Caco-2 (cell line): ENCODE measurements around the gene SLC25A17. TPM values are rescaled to one million over a fixed set of nuclear protein-coding genes. Genes with fewer than 3 reads are reported as not detected.

ENCODE experiments used
- BruUV-seq: library from RNA; stranded (reverse); fragments of 400-500 nt; replicated peaks from 2 replicates; lab custom pipeline; 2021; lab: Mats Ljungman, UMichigan
- CTCF ChIA-PET: fragments of 300-600 bp; sonication (Branson Sonifier 250); formaldehyde crosslinking; loops from one replicate; lab custom pipeline; 2022; ENCODE audit warnings: antibody characterized with exemption; lab: Charles Lee
- POLR2A ChIA-PET: fragments of 300-600 bp; sonication (Branson Sonifier 250); formaldehyde crosslinking; loops from one replicate; lab custom pipeline; 2022; ENCODE audit warnings: antibody characterized with exemption; lab: Charles Lee
- DNase-seq, 2 experiments: peaks; one replicate each; pipeline versions ENCODE4 v3.0.0 to v3.0.0-alpha.2; 2020 to 2022
- H3K27me3 ChIP-seq: replicated peaks from 2 replicates; pipeline ENCODE4 v1.6.0; 2011; ENCODE audit warnings: low read length; ENCODE audit not compliant: control insufficient read depth, insufficient read depth
- H3K36me3 ChIP-seq: 2 replicates; pipeline ENCODE4 v1.5.1; 2011; ENCODE audit warnings: low read length; ENCODE audit not compliant: control insufficient read depth, insufficient read depth
- H3K4me1 ChIP-seq: fragments of 250-450 bp; sonication (Bioruptor Pico); 2 replicates; pipeline ENCODE4 v1.5.1; 2020; ENCODE audit warnings: mild to moderate bottlenecking
- H3K4me3 ChIP-seq: 2 replicates; pipeline ENCODE4 v1.5.1; 2011; ENCODE audit warnings: low read depth, mild to moderate bottlenecking, control low read depth, low read length
- H3K9me3 ChIP-seq: fragments of 250-450 bp; sonication (Bioruptor Pico); 2 replicates; pipeline ENCODE4 v1.5.1; 2020; ENCODE audit warnings: mild to moderate bottlenecking, moderate library complexity
- H3K27ac Mint-ChIP-seq: one replicate; pipeline ENCODE4 v1.8.0; 2022; ENCODE audit warnings: mixed read lengths; ENCODE audit not compliant: unreplicated experiment
- H3K27me3 Mint-ChIP-seq: one replicate; pipeline ENCODE4 v1.8.0; 2022; ENCODE audit warnings: mixed read lengths; ENCODE audit not compliant: insufficient read depth, unreplicated experiment
- H3K36me3 Mint-ChIP-seq: one replicate; pipeline ENCODE4 v1.8.0; 2022; ENCODE audit warnings: mild to moderate bottlenecking, mixed read lengths; ENCODE audit not compliant: insufficient read depth, unreplicated experiment
- H3K4me1 Mint-ChIP-seq: one replicate; pipeline ENCODE4 v1.8.0; 2022; ENCODE audit warnings: low read depth, mixed read lengths; ENCODE audit not compliant: unreplicated experiment
- H3K4me3 Mint-ChIP-seq: one replicate; pipeline ENCODE4 v1.8.0; 2022; ENCODE audit warnings: mild to moderate bottlenecking, moderate library complexity, mixed read lengths; ENCODE audit not compliant: unreplicated experiment
- H3K9me3 Mint-ChIP-seq: one replicate; pipeline ENCODE4 v1.8.0; 2022; ENCODE audit warnings: mixed read lengths; ENCODE audit not compliant: unreplicated experiment
- intact Hi-C: fragments of 100-400 bp; cut with micrococcal nuclease; formaldehyde crosslinking; loops from one replicate; pipeline ENCODE4 v1.10.0; 2022; ENCODE audit not compliant: unreplicated experiment
- total RNA-seq: library from RNA; stranded (reverse); gene quantifications from 2 replicates; pipeline ENCODE4 v1.2.3, GENCODE V29; 2022
- TF ChIP-seq, protein P1 (sequence below), 2 experiments: fragments of 200-600 bp in 1 of 2; IDR thresholded peaks; 1 replicate in 1 of 2; 2 replicates in 1 of 2; pipeline versions ENCODE4 v1.5.1 to v1.8.0; 2011 to 2022; ENCODE audit warnings: antibody characterized with exemption in 1 of 2, control low read depth in 1 of 2, inconsistent platforms in 1 of 2, low read depth in 1 of 2, low read length in 1 of 2, mild to moderate bottlenecking in 1 of 2, moderate library complexity in 1 of 2; ENCODE audit not compliant: insufficient read depth in 1 of 2, severe bottlenecking in 1 of 2, unreplicated experiment in 1 of 2

Gene SLC25A17
- total RNA-seq, 1 experiment from 2014 or later: 23.1 TPM

DNA sequence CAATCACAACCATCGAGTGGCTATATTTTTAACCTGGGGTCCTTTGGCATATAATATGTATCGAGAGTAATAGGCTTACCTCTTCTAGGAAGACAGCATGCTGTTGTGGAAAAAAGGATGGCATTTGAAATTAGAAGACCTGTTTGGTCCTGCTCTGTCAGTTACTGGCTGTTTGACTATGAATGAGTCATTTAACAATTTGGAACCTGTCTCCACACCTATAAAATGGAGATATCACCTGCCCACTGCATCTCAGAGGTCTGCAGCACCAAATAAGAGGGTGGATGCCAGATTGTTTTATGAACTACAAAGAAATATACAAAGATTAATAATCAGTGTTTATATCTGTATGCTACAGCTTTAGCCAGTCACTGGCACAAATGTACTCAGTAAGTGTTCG, 60.8 kb downstream of the SLC25A17 start:
- no peaks in the 10 kb centered on the region for H3K36me3 Mint-ChIP-seq
- H3K4me3 Mint-ChIP-seq: no peak overlapping the region
- ChIA-PET CTCF (interaction anchor here (3.9 kb wide), 1 partner anchor 75 kb away, joined by 55 read pairs; no protein-coding TSS in a partner anchor), POLR2A (no interaction called here)
- H3K27me3 Mint-ChIP-seq: no peaks in the 10 kb centered on the region
- no peaks in the 10 kb centered on the region for H3K36me3 ChIP-seq
- H3K9me3 ChIP-seq: no peaks in the 10 kb centered on the region
- no peak for DNase-seq
- no TSS peak for BruUV-seq
- TF ChIP-seq, protein P1, sequence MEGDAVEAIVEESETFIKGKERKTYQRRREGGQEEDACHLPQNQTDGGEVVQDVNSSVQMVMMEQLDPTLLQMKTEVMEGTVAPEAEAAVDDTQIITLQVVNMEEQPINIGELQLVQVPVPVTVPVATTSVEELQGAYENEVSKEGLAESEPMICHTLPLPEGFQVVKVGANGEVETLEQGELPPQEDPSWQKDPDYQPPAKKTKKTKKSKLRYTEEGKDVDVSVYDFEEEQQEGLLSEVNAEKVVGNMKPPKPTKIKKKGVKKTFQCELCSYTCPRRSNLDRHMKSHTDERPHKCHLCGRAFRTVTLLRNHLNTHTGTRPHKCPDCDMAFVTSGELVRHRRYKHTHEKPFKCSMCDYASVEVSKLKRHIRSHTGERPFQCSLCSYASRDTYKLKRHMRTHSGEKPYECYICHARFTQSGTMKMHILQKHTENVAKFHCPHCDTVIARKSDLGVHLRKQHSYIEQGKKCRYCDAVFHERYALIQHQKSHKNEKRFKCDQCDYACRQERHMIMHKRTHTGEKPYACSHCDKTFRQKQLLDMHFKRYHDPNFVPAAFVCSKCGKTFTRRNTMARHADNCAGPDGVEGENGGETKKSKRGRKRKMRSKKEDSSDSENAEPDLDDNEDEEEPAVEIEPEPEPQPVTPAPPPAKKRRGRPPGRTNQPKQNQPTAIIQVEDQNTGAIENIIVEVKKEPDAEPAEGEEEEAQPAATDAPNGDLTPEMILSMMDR (IDR thresholded peaks at IDR 0.05; ENCODE audit: insufficient read depth in 1 of 2, low read depth in 1 of 2, low read length in 1 of 2, severe bottlenecking in 1 of 2, unreplicated experiment in 1 of 2): no peak
- no peaks in the 10 kb centered on the region for H3K4me1 ChIP-seq
- intact Hi-C loops: no loop called here
- no peak overlapping the region for H3K4me3 ChIP-seq
- no peaks in the 10 kb centered on the region for H3K27me3 ChIP-seq
- H3K4me1 Mint-ChIP-seq: no peaks in the 10 kb centered on the region
- H3K9me3 Mint-ChIP-seq: no peaks in the 10 kb centered on the region
- H3K27ac Mint-ChIP-seq: no peak overlapping the region

DNA sequence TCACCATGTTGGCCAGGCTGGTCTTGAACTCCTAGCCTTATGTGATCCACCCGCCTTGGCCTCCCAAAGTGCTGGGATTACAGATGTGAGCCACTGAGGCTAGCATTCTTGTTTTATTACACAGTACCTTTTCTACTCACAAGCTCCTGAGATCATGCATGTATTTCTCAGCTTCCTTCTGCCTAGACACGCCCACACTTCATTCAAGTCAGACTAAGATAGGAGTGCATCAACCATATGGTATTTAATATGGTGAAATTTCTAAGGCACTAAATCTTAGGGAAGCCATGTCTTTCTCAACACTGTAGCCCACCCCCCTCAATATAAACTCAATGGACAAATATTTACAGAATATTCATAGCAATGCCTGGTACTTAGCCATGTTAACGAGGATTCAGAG, 62.1 kb downstream of the SLC25A17 start:
- Mint-ChIP-seq H3K27ac (no peak overlapping the region), H3K4me3 (no peak overlapping the region), H3K36me3 (no peaks in the 10 kb centered on the region), H3K9me3 (no peaks in the 10 kb centered on the region), H3K27me3 (no peaks in the 10 kb centered on the region), H3K4me1 (no peaks in the 10 kb centered on the region)
- ChIA-PET CTCF (interaction anchor here (0.8 kb wide), 1 partner anchor 73 kb away, joined by 4 read pairs; no protein-coding TSS in a partner anchor), POLR2A (no interaction called here)
- TF ChIP-seq, protein P1 (IDR thresholded peaks at IDR 0.05; ENCODE audit: insufficient read depth in 1 of 2, low read depth in 1 of 2, low read length in 1 of 2, severe bottlenecking in 1 of 2, unreplicated experiment in 1 of 2): no peak
- Histone ChIP-seq H3K9me3 (no peaks in the 10 kb centered on the region), H3K27me3 (no peaks in the 10 kb centered on the region), H3K36me3 (no peaks in the 10 kb centered on the region), H3K4me3 (no peak overlapping the region), H3K4me1 (no peaks in the 10 kb centered on the region)
- DNase-seq: no peak
- BruUV-seq: no TSS peak
- intact Hi-C loops: no loop called here

DNA sequence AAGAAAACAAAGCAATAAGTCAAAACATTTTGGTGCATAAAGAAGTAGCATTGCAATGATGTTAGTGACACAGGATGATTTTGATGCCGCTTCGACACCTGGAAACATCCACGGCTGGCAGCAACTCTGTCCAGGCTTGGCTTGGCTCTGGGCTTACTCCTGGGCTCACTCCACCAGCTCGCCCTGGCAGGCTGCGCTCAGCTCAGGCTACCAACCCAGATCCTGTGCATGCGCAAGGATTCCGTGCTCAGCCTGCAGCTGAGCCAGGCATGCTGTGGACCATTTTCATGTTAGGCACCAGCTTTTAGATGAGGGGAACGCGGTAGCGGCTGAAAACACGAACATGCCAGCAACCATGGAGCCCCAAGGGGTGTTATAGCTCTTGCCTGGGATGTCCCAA, 66.0 kb downstream of the SLC25A17 start:
- Histone ChIP-seq H3K36me3 (no peaks in the 10 kb centered on the region), H3K4me3 (no peak overlapping the region), H3K9me3 (peaks cover 9% of the 10 kb centered on the region), H3K27me3 (no peaks in the 10 kb centered on the region), H3K4me1 (no peaks in the 10 kb centered on the region)
- CTCF ChIA-PET: no interaction called here
- H3K27ac Mint-ChIP-seq: no peak overlapping the region
- intact Hi-C loops: no loop called here
- BruUV-seq: no TSS peak
- no peak overlapping the region for H3K4me3 Mint-ChIP-seq
- H3K9me3 Mint-ChIP-seq: no peaks in the 10 kb centered on the region
- TF ChIP-seq, protein P1 (IDR thresholded peaks at IDR 0.05; ENCODE audit: insufficient read depth in 1 of 2, low read depth in 1 of 2, low read length in 1 of 2, severe bottlenecking in 1 of 2, unreplicated experiment in 1 of 2): no peak
- POLR2A ChIA-PET: no interaction called here
- H3K36me3 Mint-ChIP-seq: no peaks in the 10 kb centered on the region
- no peaks in the 10 kb centered on the region for H3K27me3 Mint-ChIP-seq
- no peaks in the 10 kb centered on the region for H3K4me1 Mint-ChIP-seq
- no peak for DNase-seq
